Aortic smooth muscle cell (primary cell): Measurements from ENCODE around the gene CDK19. TPM values are rescaled to one million over a fixed set of nuclear protein-coding genes. Genes with fewer than 3 reads are reported as not detected.

Source experiments
- total RNA-seq: library from RNA; depleted of rRNA; stranded (reverse); fragments of >200 nt; gene quantifications from 2 replicates; pipeline ENCODE4 v1.2.3, GENCODE V29; 2014

The CDK19 gene
- 7.5 and 10.1 TPM in 2 replicates for total RNA-seq

DNA sequence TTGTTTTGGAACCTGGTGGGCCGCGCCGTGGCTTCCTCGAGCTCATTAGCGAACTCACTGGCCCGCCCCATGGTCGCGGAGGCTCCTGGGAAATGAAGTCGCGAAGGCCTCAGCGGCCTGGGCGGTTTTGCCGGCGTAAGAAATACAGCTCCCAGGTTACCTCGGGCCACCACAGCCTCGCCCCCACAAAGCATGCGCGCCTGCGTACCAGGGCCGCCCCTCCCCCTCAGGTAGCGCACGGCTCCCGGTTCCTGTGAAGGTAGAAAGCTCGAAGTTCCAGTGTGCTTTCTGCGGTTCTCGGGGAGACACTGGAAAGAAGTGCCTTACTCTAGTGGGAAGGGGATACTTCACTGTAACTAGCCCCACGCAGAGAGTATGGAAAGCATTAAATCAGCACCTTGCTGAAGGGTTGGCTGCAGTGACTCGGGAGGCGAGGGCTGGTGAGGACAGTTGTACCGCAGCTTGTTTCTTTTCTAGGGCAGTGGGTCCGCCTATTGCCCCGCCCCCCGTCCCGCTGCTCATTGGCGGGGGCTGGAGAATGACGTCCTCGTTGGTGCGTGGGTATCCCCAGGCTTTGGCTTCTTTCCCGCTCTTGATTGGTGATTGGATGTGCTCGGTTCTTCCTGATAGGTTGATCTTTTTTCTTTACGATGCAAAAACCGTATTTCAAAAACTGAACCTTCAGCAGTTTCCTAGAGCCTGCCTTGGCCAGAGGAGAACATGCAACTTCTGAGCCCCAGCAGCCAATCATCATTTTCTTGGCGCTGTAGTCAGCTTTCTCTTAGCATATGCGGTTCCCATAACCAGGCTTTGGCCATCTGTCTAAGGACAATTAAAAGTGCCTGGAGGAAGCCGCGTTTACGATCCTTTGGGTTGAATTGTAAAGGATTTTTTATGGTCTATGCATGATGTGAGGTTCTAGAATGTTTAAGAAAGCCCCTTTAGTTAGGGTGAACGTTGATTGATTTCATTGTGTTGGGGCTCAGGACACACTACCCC lies at the start of gene CDK19:
Gene CDK19, minus strand, starts transcription at position 59 of the 999 bp plus-strand sequence. CDS start 333 bp downstream, outside the sequence.

Other genes starting within 250 kb of the CDK19 start
- gene AMD1, start 59.3 kb upstream of the CDK19 start, total RNA-seq = 31.6 and 36.9 TPM in 2 replicates
- 77.3 and 79.8 TPM in 2 replicates for gene GTF3C6, start 143.2 kb upstream of the CDK19 start, total RNA-seq
- gene RPF2, start 166.6 kb upstream of the CDK19 start, total RNA-seq = 19.6 and 20.5 TPM in 2 replicates